Loucy (cell line): Measurements from ENCODE around the gene ARMC9.

ENCODE experiments used
- CTCF ChIP-seq: fragments of 200-600 bp; sonication (generic); conservative IDR thresholded peaks from 2 replicates; pipeline ENCODE4 v1.5.1; 2014; ENCODE audit warnings: mild to moderate bottlenecking, antibody characterized with exemption, low read length
- EZH2phosphoT487 ChIP-seq: fragments of 200-600 bp; IDR thresholded peaks from 2 replicates; pipeline ENCODE4 v1.6.1; 2018; ENCODE audit warnings: antibody characterized with exemption, mild to moderate bottlenecking, moderate library complexity, borderline replicate concordance

- TF ChIP-seq CTCF (no peak), EZH2phosphoT487 (no peak)
These were observed 157.4 kb downstream of the ARMC9 start for GRCh38 chr2:231355508-231356465.
